SK-N-SH (cell line): ENCODE results near the gene SMIM24. TPM values are rescaled to one million over a fixed set of nuclear protein-coding genes. Genes with fewer than 3 reads are reported as not detected.

ENCODE experiments used
- CTCF ChIA-PET: fragments of 300-600, 350-600 bp; formaldehyde crosslinking; extraction: SDS; loops from one replicate; lab custom pipeline; 2021; lab: Yijun Ruan, JAX
- POLR2A ChIA-PET: fragments of 350-600 bp; sonication (Branson Sonifier 250); formaldehyde crosslinking; extraction: SDS; loops from one replicate; lab custom pipeline; 2020; ENCODE audit warnings: antibody characterized with exemption, inconsistent platforms; lab: Yijun Ruan, JAX
- DNase-seq: peaks from one replicate; pipeline ENCODE4 v3.0.0; 2012
- H2AFZ ChIP-seq: fragments of 200-600 bp; sonication (generic); 2 replicates; pipeline ENCODE4 v1.8.1; 2016; ENCODE audit warnings: antibody characterized with exemption, mild to moderate bottlenecking, low read depth
- H3F3A ChIP-seq: fragments of 200-600 bp; sonication (generic); replicated peaks from 2 replicates; pipeline ENCODE3; 2016; ENCODE audit warnings: antibody characterized with exemption, mild to moderate bottlenecking; ENCODE audit not compliant: insufficient read depth
- H3K27ac ChIP-seq, 2 experiments: fragments of 200-500 bp in 1 of 2; fragments of 200-600 bp in 1 of 2; sonication (Bioruptor generic) in 1 of 2; sonication (generic), shearing (Covaris generic) in 1 of 2; 2 replicates each; pipeline versions ENCODE4 v1.5.1 to v1.6.1; 2014 to 2016; ENCODE audit warnings: low read depth in 2 of 2, inconsistent platforms in 1 of 2, low read length in 1 of 2, mild to moderate bottlenecking in 1 of 2, mixed read lengths in 1 of 2
- H3K27me3 ChIP-seq: fragments of 200-600 bp; sonication (generic), shearing (Covaris generic); 2 replicates; pipeline ENCODE4 v1.6.1; 2016; ENCODE audit warnings: mixed run types; ENCODE audit not compliant: insufficient read depth
- H3K36me3 ChIP-seq, 2 experiments: fragments of 200-500 bp in 1 of 2; fragments of 200-600 bp in 1 of 2; sonication (Bioruptor generic) in 1 of 2; sonication (generic) in 1 of 2; replicated peaks in 1 of 2; 2 replicates each; pipeline versions ENCODE3 to v1.5.1; 2014 to 2016; ENCODE audit warnings: low read length in 1 of 2, mild to moderate bottlenecking in 1 of 2; ENCODE audit not compliant: insufficient read depth in 2 of 2, control insufficient read depth in 1 of 2
- H3K4me1 ChIP-seq, 2 experiments: fragments of 200-500 bp in 1 of 2; fragments of 200-600 bp in 1 of 2; sonication (Bioruptor generic) in 1 of 2; sonication (generic), shearing (Covaris generic) in 1 of 2; 2 replicates each; pipeline versions ENCODE4 v1.5.1 to v1.6.1; 2014 to 2016; ENCODE audit warnings: low read depth in 1 of 2, low read length in 1 of 2, mixed run types in 1 of 2; ENCODE audit not compliant: insufficient read depth in 2 of 2, control insufficient read depth in 1 of 2
- H3K4me2 ChIP-seq: fragments of 200-600 bp; sonication (generic), shearing (Covaris generic); 2 replicates; pipeline ENCODE4 v1.6.1; 2017; ENCODE audit warnings: mixed run types
- H3K4me3 ChIP-seq, 2 experiments: fragments of 200-500 bp in 1 of 2; fragments of 200-600 bp in 1 of 2; sonication (Bioruptor generic) in 1 of 2; sonication (generic), shearing (Covaris generic) in 1 of 2; 2 replicates each; pipeline versions ENCODE4 v1.5.1 to v1.8.1; 2014 to 2016; ENCODE audit warnings: low read depth in 2 of 2, inconsistent platforms in 1 of 2, low read length in 1 of 2, mild to moderate bottlenecking in 1 of 2, mixed read lengths in 1 of 2, moderate library complexity in 1 of 2
- H3K79me2 ChIP-seq: fragments of 200-600 bp; sonication (generic); 2 replicates; pipeline ENCODE4 v1.8.1; 2017; ENCODE audit warnings: mild to moderate bottlenecking; ENCODE audit not compliant: insufficient read depth
- H3K9ac ChIP-seq: fragments of 200-600 bp; sonication (generic); 2 replicates; pipeline ENCODE4 v1.6.1; 2017; ENCODE audit warnings: mixed run types
- H3K9me2 ChIP-seq: fragments of 200-600 bp; sonication (generic); 2 replicates; pipeline ENCODE4 v1.6.1; 2017; ENCODE audit warnings: mixed run types
- H3K9me3 ChIP-seq: fragments of 200-600 bp; sonication (generic); 2 replicates; pipeline ENCODE4 v1.6.1; 2017; ENCODE audit warnings: mixed run types, mild to moderate bottlenecking, moderate library complexity
- H4K20me1 ChIP-seq: fragments of 200-600 bp; sonication (generic); 2 replicates; pipeline ENCODE4 v1.6.1; 2017; ENCODE audit warnings: mild to moderate bottlenecking, mixed run types; ENCODE audit not compliant: insufficient read depth
- CTCF ChIP-seq: fragments of 200-600 bp; sonication (generic); IDR thresholded peaks from 2 replicates; pipeline ENCODE4 v1.6.1; 2017; ENCODE audit warnings: antibody characterized with exemption, mild to moderate bottlenecking, moderate library complexity
- FOSL2 ChIP-seq: IDR thresholded peaks from 2 replicates; pipeline ENCODE4 v1.4.0; 2012; ENCODE audit warnings: low read depth, mild to moderate bottlenecking, moderate library complexity, borderline replicate concordance
- FOXJ3 ChIP-seq: sonication (generic); formaldehyde crosslinking; IDR thresholded peaks from 2 replicates; pipeline ENCODE4 v1.5.1; 2020; ENCODE audit warnings: mild to moderate bottlenecking, missing genetic modification reagents
- GABPA ChIP-seq: IDR thresholded peaks from 2 replicates; pipeline ENCODE4 v1.4.0; 2012; ENCODE audit warnings: low read depth, mild to moderate bottlenecking
- NFIC ChIP-seq: IDR thresholded peaks from 2 replicates; pipeline ENCODE4 v1.4.0; 2012; ENCODE audit warnings: borderline replicate concordance
- POLR2AphosphoS5 ChIP-seq: IDR thresholded peaks from 2 replicates; pipeline ENCODE4 v1.6.1; 2012; ENCODE audit warnings: low read depth, low read length
- RXRA ChIP-seq: IDR thresholded peaks from 2 replicates; pipeline ENCODE4 v1.4.0; 2012; ENCODE audit warnings: low read depth, mild to moderate bottlenecking, borderline replicate concordance
- TCF12 ChIP-seq: IDR thresholded peaks from 2 replicates; pipeline ENCODE4 v1.4.0; 2012
- TEAD4 ChIP-seq: IDR thresholded peaks from 2 replicates; pipeline ENCODE4 v1.4.0; 2012; ENCODE audit warnings: mild to moderate bottlenecking, borderline replicate concordance; ENCODE audit not compliant: insufficient read depth
- YY1 ChIP-seq: IDR thresholded peaks from 2 replicates; pipeline ENCODE4 v1.4.0; 2012; ENCODE audit warnings: low read depth, mild to moderate bottlenecking
- ZBTB33 ChIP-seq: IDR thresholded peaks from 2 replicates; pipeline ENCODE4 v1.4.0; 2012; ENCODE audit warnings: low read depth, borderline replicate concordance
- WGBS: methylation state at CpG from one replicate; pipeline ENCODE4 v1.1.6; 2017; ENCODE audit warnings: low lambda C conversion rate; 5-methylcytosine and 5-hydroxymethylcytosine counted together
- polyA plus RNA-seq, 3 experiments: library from polyadenylated mRNA; depleted of rRNA; stranded (reverse); fragments of >200 nt; gene quantifications; 2 replicates each; pipeline ENCODE4 v1.2.3, GENCODE V29; 2012
- TF ChIP-seq, protein P1 (sequence below): fragments of 150-350 bp; IDR thresholded peaks from 2 replicates; pipeline ENCODE4 v1.6.1; 2016; ENCODE audit warnings: mild to moderate bottlenecking, low read depth, low read length
- TF ChIP-seq, protein P2 (sequence below): IDR thresholded peaks from 2 replicates; pipeline ENCODE4 v1.4.0; 2012; ENCODE audit warnings: low read depth, borderline replicate concordance

Gene SMIM24
- polyA plus RNA-seq, 1 of the 3 experiments (the other 2 are of a cell fraction): 0.12 TPM

- H4K20me1 ChIP-seq: no peaks in the 10 kb centered on the region
- 97% methylated on average over 21 of the region's 55 CpGs for WGBS
- H3K4me2 ChIP-seq: no peak overlapping the region
- no peaks in the 10 kb centered on the region for H3F3A ChIP-seq
- H2AFZ ChIP-seq: no peak overlapping the region
- DNase-seq: peak; percentile 18
- no peak for TF ChIP-seq RXRA
- TF ChIP-seq FOSL2: no peak
- no peak for TF ChIP-seq ZBTB33
- TF ChIP-seq TEAD4: no peak
- TF ChIP-seq YY1: no peak
- TF ChIP-seq NFIC: no peak
- no peak for TF ChIP-seq CTCF
- no peak for TF ChIP-seq FOXJ3
- TF ChIP-seq TCF12: no peak
- TF ChIP-seq, protein P1, sequence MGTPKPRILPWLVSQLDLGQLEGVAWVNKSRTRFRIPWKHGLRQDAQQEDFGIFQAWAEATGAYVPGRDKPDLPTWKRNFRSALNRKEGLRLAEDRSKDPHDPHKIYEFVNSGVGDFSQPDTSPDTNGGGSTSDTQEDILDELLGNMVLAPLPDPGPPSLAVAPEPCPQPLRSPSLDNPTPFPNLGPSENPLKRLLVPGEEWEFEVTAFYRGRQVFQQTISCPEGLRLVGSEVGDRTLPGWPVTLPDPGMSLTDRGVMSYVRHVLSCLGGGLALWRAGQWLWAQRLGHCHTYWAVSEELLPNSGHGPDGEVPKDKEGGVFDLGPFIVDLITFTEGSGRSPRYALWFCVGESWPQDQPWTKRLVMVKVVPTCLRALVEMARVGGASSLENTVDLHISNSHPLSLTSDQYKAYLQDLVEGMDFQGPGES: no peak
- TF ChIP-seq, protein P2, sequence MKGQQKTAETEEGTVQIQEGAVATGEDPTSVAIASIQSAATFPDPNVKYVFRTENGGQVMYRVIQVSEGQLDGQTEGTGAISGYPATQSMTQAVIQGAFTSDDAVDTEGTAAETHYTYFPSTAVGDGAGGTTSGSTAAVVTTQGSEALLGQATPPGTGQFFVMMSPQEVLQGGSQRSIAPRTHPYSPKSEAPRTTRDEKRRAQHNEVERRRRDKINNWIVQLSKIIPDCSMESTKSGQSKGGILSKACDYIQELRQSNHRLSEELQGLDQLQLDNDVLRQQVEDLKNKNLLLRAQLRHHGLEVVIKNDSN: no peak
- no peak for TF ChIP-seq GABPA
- no peak for TF ChIP-seq POLR2AphosphoS5
- TF ChIP-seq, all 33 proteins: peak for 0
- H3K27ac ChIP-seq: no peak overlapping the region
- H3K9me2 ChIP-seq: no peaks in the 10 kb centered on the region
- H3K4me3 ChIP-seq: no peak overlapping the region
- CTCF ChIA-PET: interaction anchor here (0.9 to 1.1 kb wide), 3 partner anchors 19 to 165 kb away, joined by 3 to 4 read pairs (median 4); no protein-coding TSS in a partner anchor
- no peaks in the 10 kb centered on the region for H3K9me3 ChIP-seq
- H3K27me3 ChIP-seq: no peaks in the 10 kb centered on the region
- POLR2A ChIA-PET: interaction anchor here (0.8 to 1.2 kb wide), 2 partner anchors 9 to 115 kb away, joined by 3 read pairs; partner anchors contain the start of gene DOHH
- H3K9ac ChIP-seq: no peak overlapping the region
- H3K36me3 ChIP-seq: peaks cover 8 to 27% of the 10 kb centered on the region in 2 experiments
- H3K4me1 ChIP-seq: no peaks in the 10 kb centered on the region
- H3K79me2 ChIP-seq: no peaks in the 10 kb centered on the region
Observed at GRCh38 chr19:3491396-3492119, 11.2 kb upstream of the SMIM24 start.
